SU-DHL-6 (cell line): Measurements from ENCODE around the gene GRIA3.

Experiments
- H2AFZ ChIP-seq: fragments of 200-600 bp; sonication (generic); 2 replicates; pipeline ENCODE4 v1.6.1; 2014; ENCODE audit warnings: low read depth, mild to moderate bottlenecking, moderate library complexity, mixed read lengths, antibody characterized with exemption, low read length; ENCODE audit not compliant: severe bottlenecking
- H3F3A ChIP-seq: fragments of 200-600 bp; shearing (Covaris generic); 2 replicates; pipeline ENCODE4 v1.6.0; 2016; ENCODE audit warnings: antibody characterized with exemption, mild to moderate bottlenecking; ENCODE audit not compliant: insufficient read depth
- H3K27ac ChIP-seq: fragments of 200-600 bp; sonication (generic); 2 replicates; pipeline ENCODE4 v1.5.1; 2016; ENCODE audit warnings: low read depth, mild to moderate bottlenecking, low read length, moderate library complexity, mixed read lengths
- H3K27me3 ChIP-seq: fragments of 200-600 bp; sonication (generic), shearing (Covaris generic); 2 replicates; pipeline ENCODE4 v1.6.0; 2014; ENCODE audit warnings: mild to moderate bottlenecking, low read length
- H3K36me3 ChIP-seq: fragments of 200-600 bp; sonication (generic); 2 replicates; pipeline ENCODE4 v1.6.1; 2014; ENCODE audit warnings: mild to moderate bottlenecking, low read length, mixed read lengths
- H3K4me2 ChIP-seq: fragments of 300-600, 200-600 bp; shearing (Covaris generic), sonication (generic); 2 replicates; pipeline ENCODE4 v1.6.0; 2014; ENCODE audit warnings: low read length, low read depth, mild to moderate bottlenecking; ENCODE audit not compliant: poor library complexity, severe bottlenecking
- H3K4me3 ChIP-seq: fragments of 200-600 bp; sonication (generic); 2 replicates; pipeline ENCODE4 v1.5.1; 2014; ENCODE audit warnings: antibody characterized with exemption, low read length, mild to moderate bottlenecking, mixed read lengths; ENCODE audit not compliant: insufficient read depth, poor library complexity, severe bottlenecking
- H3K79me2 ChIP-seq: fragments of 200-600 bp; sonication (generic); 2 replicates; pipeline ENCODE4 v1.6.1; 2014; ENCODE audit warnings: mild to moderate bottlenecking, low read length, moderate library complexity; ENCODE audit not compliant: insufficient read depth
- H3K9ac ChIP-seq: fragments of 200-600 bp; sonication (generic); 2 replicates; pipeline ENCODE4 v1.7.0; 2014; ENCODE audit warnings: mild to moderate bottlenecking, low read length
- H3K9me2 ChIP-seq: fragments of 200-600 bp; sonication (generic); replicated peaks from 2 replicates; pipeline ENCODE4 v1.6.1; 2014; ENCODE audit warnings: low read length; ENCODE audit not compliant: insufficient read depth
- H3K9me3 ChIP-seq: fragments of 200-600 bp; sonication (generic); 2 replicates; pipeline ENCODE4 v1.6.1; 2014; ENCODE audit warnings: low read length, mixed read lengths; ENCODE audit not compliant: insufficient read depth
- H4K20me1 ChIP-seq: fragments of 200-600 bp; sonication (generic); 2 replicates; pipeline ENCODE4 v1.6.1; 2014; ENCODE audit warnings: low read depth, mild to moderate bottlenecking, antibody characterized with exemption, low read length, moderate library complexity, mixed read lengths
- CTCF ChIP-seq: fragments of 200-600 bp; sonication (generic); IDR thresholded peaks from one replicate; pipeline ENCODE4 v1.5.1; 2017; ENCODE audit warnings: antibody characterized with exemption, mild to moderate bottlenecking, low read length, moderate library complexity; ENCODE audit not compliant: insufficient read depth, poor library complexity, severe bottlenecking
- EZH2phosphoT487 ChIP-seq: fragments of 200-600 bp; sonication (generic), shearing (Covaris generic); conservative IDR thresholded peaks from 2 replicates; pipeline ENCODE4 v1.6.1; 2018; ENCODE audit warnings: mild to moderate bottlenecking, antibody characterized with exemption, low read length, moderate library complexity, mixed read lengths

Gene GRIA3

GRCh38 chrX:123424546-123424945, 240.5 kb downstream of the GRIA3 start:
- Histone ChIP-seq H3K9ac (no peak overlapping the region), H4K20me1 (no peaks in the 10 kb centered on the region), H3K4me2 (no peak overlapping the region), H3K79me2 (no peaks in the 10 kb centered on the region), H3K27ac (no peak overlapping the region), H3K9me2 (no peaks in the 10 kb centered on the region), H2AFZ (no peak overlapping the region), H3K27me3 (no peaks in the 10 kb centered on the region), H3F3A (no peaks in the 10 kb centered on the region), H3K36me3 (no peaks in the 10 kb centered on the region), H3K9me3 (no peaks in the 10 kb centered on the region), H3K4me3 (no peak overlapping the region)
- TF ChIP-seq EZH2phosphoT487 (no peak), CTCF (no peak)

- no peak overlapping the region for H3K4me3 ChIP-seq
- H2AFZ ChIP-seq = no peak overlapping the region
- TF ChIP-seq EZH2phosphoT487 (no peak), CTCF (no peak)
- no peaks in the 10 kb centered on the region for H3K27me3 ChIP-seq
- no peak overlapping the region for H3K9ac ChIP-seq
- no peak overlapping the region for H3K4me2 ChIP-seq
- H3K27ac ChIP-seq = no peak overlapping the region
- H4K20me1 ChIP-seq = no peaks in the 10 kb centered on the region
- H3K9me2 ChIP-seq = no peaks in the 10 kb centered on the region
- H3K9me3 ChIP-seq = no peaks in the 10 kb centered on the region
- no peaks in the 10 kb centered on the region for H3K36me3 ChIP-seq
- H3K79me2 ChIP-seq = no peaks in the 10 kb centered on the region
- no peaks in the 10 kb centered on the region for H3F3A ChIP-seq
Measured at GRCh38 chrX:123425471-123425870, 241.4 kb downstream of the GRIA3 start.

GRCh38 chrX:123425904-123426303, 241.8 kb downstream of the GRIA3 start:
- no peak overlapping the region for H3K9ac ChIP-seq
- TF ChIP-seq EZH2phosphoT487 (no peak), CTCF (no peak)
- H3K4me3 ChIP-seq = no peak overlapping the region
- no peaks in the 10 kb centered on the region for H3K27me3 ChIP-seq
- no peaks in the 10 kb centered on the region for H3K9me3 ChIP-seq
- H3K4me2 ChIP-seq = no peak overlapping the region
- H3K9me2 ChIP-seq = no peaks in the 10 kb centered on the region
- H3K79me2 ChIP-seq = no peaks in the 10 kb centered on the region
- no peak overlapping the region for H2AFZ ChIP-seq
- H3K36me3 ChIP-seq = no peaks in the 10 kb centered on the region
- no peaks in the 10 kb centered on the region for H3F3A ChIP-seq
- no peak overlapping the region for H3K27ac ChIP-seq
- no peaks in the 10 kb centered on the region for H4K20me1 ChIP-seq
